Kidney (tissue), 14 donors: ENCODE results near the gene ADAMTSL3. TPM values are rescaled to one million over a fixed set of nuclear protein-coding genes. Genes with fewer than 3 reads are reported as not detected.
A peak's percentile ranks its signal among the peaks of the same experiment; 100 is the strongest.
"Not testable (repeated sequence)": the region's sequence is repeated elsewhere in the genome, so short reads cannot be mapped to it uniquely, and the experiment has no call there.

Experiments used
- DNase-seq, 5 donors: peaks; one replicate each; pipeline ENCODE4 v3.0.0-alpha.2; 2013 to 2020
- FAIRE-seq: peaks from 2 replicates; lab custom pipeline; 2012; peaks lifted over from hg19 to GRCh38; lab: Jason Lieb, UNC
- H3K27ac ChIP-seq, 2 donors: one replicate each; pipeline ENCODE4 v1.7.0; 2013; ENCODE audit warnings: low read depth in 2 of 2, low read length in 2 of 2, inconsistent platforms in 1 of 2
- H3K27me3 ChIP-seq: one replicate; pipeline ENCODE4 v1.7.1; 2013; ENCODE audit warnings: low read length, inconsistent platforms; ENCODE audit not compliant: control insufficient read depth, insufficient read depth
- H3K36me3 ChIP-seq, 3 donors: one replicate each; pipeline versions ENCODE4 v1.7.0 to v1.7.1; 2013; ENCODE audit warnings: low read length in 3 of 3, control low read depth in 1 of 3, inconsistent platforms in 1 of 3; ENCODE audit not compliant: insufficient read depth in 3 of 3, control insufficient read depth in 2 of 3
- H3K4me1 ChIP-seq, 3 donors: one replicate each; pipeline versions ENCODE4 v1.7.0 to v1.7.1; 2013; ENCODE audit warnings: low read length in 3 of 3, inconsistent platforms in 1 of 3, low read depth in 1 of 3; ENCODE audit not compliant: control insufficient read depth in 2 of 3, insufficient read depth in 2 of 3
- H3K4me3 ChIP-seq, 3 donors: one replicate each; pipeline versions ENCODE4 v1.7.0 to v1.8.1; 2013; ENCODE audit warnings: low read length in 3 of 3, control low read depth in 1 of 3, inconsistent platforms in 1 of 3
- H3K9ac ChIP-seq, 3 donors: one replicate each; pipeline versions ENCODE4 v1.7.0 to v1.7.1; 2013; ENCODE audit warnings: low read length in 3 of 3, control low read depth in 1 of 3, inconsistent platforms in 1 of 3
- H3K9me3 ChIP-seq, 3 donors: one replicate each; pipeline versions ENCODE4 v1.7.0 to v1.7.1; 2013; ENCODE audit warnings: low read length in 3 of 3, control low read depth in 1 of 3, inconsistent platforms in 1 of 3; ENCODE audit not compliant: control insufficient read depth in 2 of 3, insufficient read depth in 1 of 3
- intact Hi-C: fragments of 100-400 bp; cut with DNase I; formaldehyde crosslinking; loops from one replicate; pipeline ENCODE4 v1.11.1; 2022
- polyA plus RNA-seq: library from polyadenylated mRNA; stranded (reverse); fragments of 350-450 nt; fragmentation: Illumina TruSeq; extraction: RNeasy Lipid Tissue Mini Kit (QIAGEN cat#74804); gene quantifications from one replicate; pipeline ENCODE4 v1.2.3, GENCODE V29; 2014; ENCODE audit warnings: low read depth, low replicate concordance; ENCODE audit not compliant: insufficient read depth
- total RNA-seq: library from RNA; stranded (reverse); fragmentation: NEBNext Ultra II Directional; extraction: Animal tissue kit (Norgen Biotek cat#: 25700); gene quantifications from one replicate; pipeline ENCODE4 v1.2.1, GENCODE V29; 2021
- TF ChIP-seq, protein P1 (sequence below): IDR thresholded peaks from 3 replicates; pipeline ENCODE4 v1.5.1; 2012; ENCODE audit warnings: mild to moderate bottlenecking, moderate library complexity, borderline replicate concordance; ENCODE audit not compliant: insufficient read depth; ENCODE audit errors: extremely low read depth
- donor health status: control.
- donor health status: control.
- donor health status: control.
- donor health status: control.
- donor health status: control.
- donor health status: DM: yes; HTN: yes; CAD: no.
- donor health status: Normal renal cell carcinoma (clear cell type).

Gene ADAMTSL3
- total and polyA plus RNA-seq, 2 donors from 2014 or later = 1.6 to 23.4 TPM

DNA sequence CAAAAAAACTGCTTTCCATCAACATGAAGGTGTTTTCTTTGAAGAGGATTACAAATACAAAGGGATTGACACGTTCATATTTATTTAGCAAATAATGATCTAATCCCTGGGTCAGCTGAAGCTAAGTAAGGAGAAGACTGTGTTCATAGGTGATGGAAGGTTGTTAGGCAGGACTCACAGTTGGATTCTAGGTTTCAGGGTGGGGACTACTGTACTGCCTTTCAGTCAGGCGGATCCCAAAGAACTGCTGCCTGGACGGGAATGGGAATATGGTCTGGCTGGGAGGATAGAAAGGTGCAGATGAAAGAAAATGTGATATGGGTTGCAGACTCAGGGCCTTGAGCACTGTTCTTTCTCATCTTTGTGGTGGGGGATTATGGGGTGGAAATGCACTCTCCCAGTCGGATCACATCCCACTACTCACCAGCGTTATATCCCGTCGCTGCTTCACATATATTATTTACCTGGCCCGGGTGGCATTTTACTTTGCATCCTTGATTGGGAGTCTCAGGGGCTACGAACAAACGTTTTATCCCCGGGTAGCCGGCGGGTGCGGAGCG is 425.5 kb downstream of the ADAMTSL3 start:
- H3K4me1 ChIP-seq, H3K9ac ChIP-seq, H3K27ac ChIP-seq, H3K36me3 ChIP-seq, FAIRE-seq, H3K9me3 ChIP-seq, intact Hi-C loops, H3K4me3 ChIP-seq, H3K27me3 ChIP-seq: not testable (repeated sequence)
- peak in 2 of 5 donors; percentile 0 to 1 for DNase-seq

DNA sequence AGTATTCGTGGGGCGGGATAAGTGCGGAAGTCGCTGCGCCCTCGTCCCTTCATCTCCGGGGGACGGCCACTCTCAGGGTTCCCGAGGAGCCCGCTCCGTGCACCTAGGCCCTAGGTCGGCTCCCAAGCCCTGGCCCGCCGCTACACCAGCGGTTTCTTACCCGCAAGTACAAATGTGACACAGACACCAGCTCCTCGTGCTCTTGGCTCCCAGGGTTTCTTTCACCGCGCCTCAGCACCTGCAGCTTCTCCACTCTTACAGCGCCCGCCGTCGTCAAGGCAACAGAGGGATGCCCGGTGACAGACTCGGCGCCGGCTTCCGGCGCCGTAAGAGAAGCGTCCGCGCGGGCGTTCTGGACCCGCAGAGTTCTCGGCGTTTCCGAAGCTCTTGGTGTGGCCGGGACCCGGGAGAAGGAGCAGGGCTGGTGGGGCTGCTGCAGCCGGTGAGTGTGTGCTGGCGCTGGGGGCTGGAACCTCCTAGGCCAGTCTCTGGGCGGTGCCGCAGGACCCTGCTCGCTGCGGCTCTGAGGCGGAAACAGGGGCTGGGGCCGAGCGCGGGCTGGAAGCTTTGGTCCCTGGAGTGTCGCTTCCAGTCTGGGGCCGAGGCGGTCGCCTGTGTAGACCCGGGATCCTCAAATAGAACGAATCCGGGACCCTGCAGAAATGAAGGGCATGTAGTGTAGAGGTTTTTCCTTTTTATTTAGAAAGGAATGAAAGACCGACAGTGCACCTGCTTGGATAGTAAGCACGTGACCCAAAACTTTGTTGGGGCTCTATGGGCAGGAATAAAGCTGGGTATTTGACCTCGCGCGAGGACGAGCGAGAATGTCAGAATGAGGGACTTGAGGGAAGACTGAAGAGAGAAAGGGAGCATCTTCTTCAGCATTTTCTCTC is 426.2 kb downstream of the ADAMTSL3 start:
- Histone ChIP-seq H3K27me3 (peaks cover 7% of the 10 kb centered on the region), H3K4me3 (no peak overlapping the region), H3K4me1 (no peaks in the 10 kb centered on the region), H3K36me3 (no peaks in the 10 kb centered on the region), H3K9ac (no peak overlapping the region), H3K9me3 (no peaks in the 10 kb centered on the region), H3K27ac (no peak overlapping the region)
- intact Hi-C loops = no loop called here
- TF ChIP-seq, protein P1, sequence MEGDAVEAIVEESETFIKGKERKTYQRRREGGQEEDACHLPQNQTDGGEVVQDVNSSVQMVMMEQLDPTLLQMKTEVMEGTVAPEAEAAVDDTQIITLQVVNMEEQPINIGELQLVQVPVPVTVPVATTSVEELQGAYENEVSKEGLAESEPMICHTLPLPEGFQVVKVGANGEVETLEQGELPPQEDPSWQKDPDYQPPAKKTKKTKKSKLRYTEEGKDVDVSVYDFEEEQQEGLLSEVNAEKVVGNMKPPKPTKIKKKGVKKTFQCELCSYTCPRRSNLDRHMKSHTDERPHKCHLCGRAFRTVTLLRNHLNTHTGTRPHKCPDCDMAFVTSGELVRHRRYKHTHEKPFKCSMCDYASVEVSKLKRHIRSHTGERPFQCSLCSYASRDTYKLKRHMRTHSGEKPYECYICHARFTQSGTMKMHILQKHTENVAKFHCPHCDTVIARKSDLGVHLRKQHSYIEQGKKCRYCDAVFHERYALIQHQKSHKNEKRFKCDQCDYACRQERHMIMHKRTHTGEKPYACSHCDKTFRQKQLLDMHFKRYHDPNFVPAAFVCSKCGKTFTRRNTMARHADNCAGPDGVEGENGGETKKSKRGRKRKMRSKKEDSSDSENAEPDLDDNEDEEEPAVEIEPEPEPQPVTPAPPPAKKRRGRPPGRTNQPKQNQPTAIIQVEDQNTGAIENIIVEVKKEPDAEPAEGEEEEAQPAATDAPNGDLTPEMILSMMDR = no peak
- no peak for FAIRE-seq
- peak; percentile 64 to 80 (median 73) for DNase-seq

DNA sequence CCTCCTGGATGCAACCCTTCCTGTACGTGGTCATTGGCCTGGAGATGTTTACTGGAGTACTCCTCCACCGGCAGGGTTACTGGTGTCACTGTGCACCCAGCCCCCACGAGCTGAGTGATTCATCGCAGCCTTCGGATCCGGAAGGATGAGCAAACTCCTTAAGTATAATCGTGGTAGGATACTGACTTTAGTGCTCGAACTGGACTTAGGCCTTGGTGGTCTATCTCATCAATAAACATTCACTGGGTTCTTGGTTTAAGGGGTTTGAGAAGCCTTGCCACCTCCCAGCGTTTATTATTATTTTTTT is 426.8 kb downstream of the ADAMTSL3 start:
- FAIRE-seq, H3K36me3 ChIP-seq, H3K4me1 ChIP-seq, intact Hi-C loops, H3K27ac ChIP-seq, H3K9ac ChIP-seq, H3K27me3 ChIP-seq, H3K4me3 ChIP-seq, H3K9me3 ChIP-seq: not testable (repeated sequence)
- peak in 3 of 5 donors; percentile 9 to 23 (median 12) for DNase-seq

DNA sequence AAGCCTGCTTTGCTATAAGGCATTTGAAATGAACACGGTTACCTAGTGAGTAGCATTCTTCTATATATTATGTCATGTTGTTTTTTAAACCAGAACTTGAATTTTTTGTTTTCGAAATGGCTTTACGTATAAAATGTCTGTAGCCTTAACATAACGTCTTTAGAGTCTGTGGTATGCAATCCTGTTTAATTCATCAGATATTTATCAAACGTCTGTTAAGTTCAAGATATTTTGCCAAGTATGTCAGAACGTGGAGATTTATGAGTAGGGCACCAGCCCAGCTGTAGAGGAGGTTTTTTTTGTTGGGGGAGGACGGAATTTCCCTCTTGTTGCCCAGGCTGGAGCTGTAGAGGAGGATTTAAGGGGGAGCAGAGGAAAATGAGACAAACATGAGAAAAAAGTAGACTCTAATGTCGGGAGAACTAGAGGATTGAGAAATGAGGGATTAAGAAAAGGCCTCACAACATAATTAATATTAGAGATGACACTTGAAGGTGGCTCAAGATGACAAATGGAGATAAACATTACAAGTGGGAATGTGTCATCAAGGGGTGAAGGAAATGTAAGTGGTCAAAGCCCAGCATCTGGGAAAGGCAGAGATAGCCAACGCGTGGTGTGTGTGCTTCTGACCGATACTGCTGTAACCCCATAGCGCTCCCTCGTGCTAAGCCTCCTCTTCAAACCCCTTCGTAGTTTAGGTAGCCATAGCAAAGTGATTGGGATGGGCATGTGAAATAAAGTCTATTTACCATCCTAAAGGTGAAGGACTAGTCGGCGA is 427.7 kb downstream of the ADAMTSL3 start:
- DNase-seq (no peak), FAIRE-seq (no peak)
- Histone ChIP-seq H3K9me3 (no peaks in the 10 kb centered on the region), H3K27ac (no peak overlapping the region), H3K36me3 (no peaks in the 10 kb centered on the region), H3K4me1 (no peaks in the 10 kb centered on the region), H3K27me3 (peaks cover 7% of the 10 kb centered on the region), H3K4me3 (no peak overlapping the region), H3K9ac (no peak overlapping the region)
- TF ChIP-seq, protein P1 = no peak
- intact Hi-C loops = no loop called here
